Calu3 (cell line): ENCODE results near the gene SLC4A1. TPM values are rescaled to one million over a fixed set of nuclear protein-coding genes. Genes with fewer than 3 reads are reported as not detected.

Experiments used
- BruUV-seq: library from RNA; stranded (reverse); fragments of 400-500 nt; replicated peaks from 2 replicates; lab custom pipeline; 2021; lab: Mats Ljungman, UMichigan
- CTCF ChIA-PET: fragments of 300-600 bp; sonication (Branson Sonifier 250); formaldehyde crosslinking; loops from one replicate; lab custom pipeline; 2022; ENCODE audit warnings: antibody characterized with exemption; lab: Charles Lee
- DNase-seq: peaks from one replicate; pipeline ENCODE4 v3.0.0; 2022
- H3K27ac Mint-ChIP-seq: one replicate; pipeline ENCODE4 v1.8.0; 2022; ENCODE audit warnings: mixed read lengths; ENCODE audit not compliant: unreplicated experiment
- H3K27me3 Mint-ChIP-seq: one replicate; pipeline ENCODE4 v1.8.0; 2022; ENCODE audit warnings: mixed read lengths; ENCODE audit not compliant: unreplicated experiment
- H3K36me3 Mint-ChIP-seq: one replicate; pipeline ENCODE4 v1.8.0; 2022; ENCODE audit warnings: mild to moderate bottlenecking, moderate library complexity, mixed read lengths; ENCODE audit not compliant: insufficient read depth, unreplicated experiment
- H3K4me1 Mint-ChIP-seq: one replicate; pipeline ENCODE4 v1.8.0; 2022; ENCODE audit warnings: mild to moderate bottlenecking, low read depth, mixed read lengths; ENCODE audit not compliant: unreplicated experiment
- H3K4me3 Mint-ChIP-seq: one replicate; pipeline ENCODE4 v1.8.0; 2022; ENCODE audit warnings: mild to moderate bottlenecking, low read depth, moderate library complexity, mixed read lengths; ENCODE audit not compliant: unreplicated experiment
- H3K9me3 Mint-ChIP-seq: one replicate; pipeline ENCODE4 v1.8.0; 2022; ENCODE audit warnings: low read depth, mixed read lengths; ENCODE audit not compliant: unreplicated experiment
- CTCF ChIP-seq: fragments of 200-600 bp; IDR thresholded peaks from one replicate; pipeline ENCODE4 v1.8.0; 2022; ENCODE audit warnings: antibody characterized with exemption; ENCODE audit not compliant: unreplicated experiment
- intact Hi-C: fragments of 100-400 bp; cut with micrococcal nuclease; formaldehyde crosslinking; loops from one replicate; pipeline ENCODE4 v1.10.0; 2022; ENCODE audit not compliant: unreplicated experiment
- total RNA-seq: library from RNA; stranded (reverse); gene quantifications from 2 replicates; pipeline ENCODE4 v1.2.3, GENCODE V29; 2022

Gene SLC4A1
- total RNA-seq, 1 experiment from 2014 or later: not detected

GRCh38 chr17:44255915-44256314 lies 12.0 kb downstream of the SLC4A1 start:
- BruUV-seq: no TSS peak
- DNase-seq: no peak
- H3K4me1 Mint-ChIP-seq: no peaks in the 10 kb centered on the region
- H3K27ac Mint-ChIP-seq: no peak overlapping the region
- H3K4me3 Mint-ChIP-seq: no peak overlapping the region
- CTCF ChIA-PET: interaction anchor here (0.6 kb wide), 1 partner anchor 35 kb away, joined by 3 read pairs; no protein-coding TSS in a partner anchor
- intact Hi-C loops: no loop called here
- peaks cover 77% of the 10 kb centered on the region for H3K27me3 Mint-ChIP-seq
- no peak for TF ChIP-seq CTCF
- no peaks in the 10 kb centered on the region for H3K9me3 Mint-ChIP-seq
- H3K36me3 Mint-ChIP-seq: no peaks in the 10 kb centered on the region

- TF ChIP-seq CTCF: no peak
- Mint-ChIP-seq H3K9me3 (no peaks in the 10 kb centered on the region), H3K4me3 (no peak overlapping the region), H3K27ac (no peak overlapping the region), H3K27me3 (peaks cover 73% of the 10 kb centered on the region), H3K36me3 (no peaks in the 10 kb centered on the region), H3K4me1 (no peaks in the 10 kb centered on the region)
- BruUV-seq: no TSS peak
- no peak for DNase-seq
- CTCF ChIA-PET: no interaction called here
- intact Hi-C loops: no loop called here
Measured at GRCh38 chr17:44254361-44255095, 13.4 kb downstream of the SLC4A1 start.

- intact Hi-C loops: no loop called here
- Mint-ChIP-seq H3K9me3 (no peaks in the 10 kb centered on the region), H3K4me1 (no peaks in the 10 kb centered on the region), H3K27me3 (peaks cover 68% of the 10 kb centered on the region), H3K27ac (no peak overlapping the region), H3K4me3 (no peak overlapping the region), H3K36me3 (no peaks in the 10 kb centered on the region)
- no peak for DNase-seq
- BruUV-seq: no TSS peak
- CTCF ChIA-PET: no interaction called here
- TF ChIP-seq CTCF: no peak
Measured at GRCh38 chr17:44253006-44253405, 14.9 kb downstream of the SLC4A1 start.

GRCh38 chr17:44251062-44251461 lies 16.9 kb downstream of the SLC4A1 start:
- Mint-ChIP-seq H3K36me3 (no peaks in the 10 kb centered on the region), H3K27me3 (peaks cover 61% of the 10 kb centered on the region), H3K4me3 (no peak overlapping the region), H3K4me1 (peaks cover 8% of the 10 kb centered on the region), H3K9me3 (no peaks in the 10 kb centered on the region), H3K27ac (no peak overlapping the region)
- CTCF ChIA-PET: interaction anchor here (1.3 kb wide), 1 partner anchor 9 kb away, joined by 3 read pairs; no protein-coding TSS in a partner anchor
- intact Hi-C loops: no loop called here
- DNase-seq: no peak
- TF ChIP-seq CTCF: no peak
- BruUV-seq: no TSS peak
